CD4-positive, CD25-positive, alpha-beta regulatory T cell (primary cell): ENCODE data around the gene SLC22A2. TPM values are rescaled to one million over a fixed set of nuclear protein-coding genes. Genes with fewer than 3 reads are reported as not detected.

ENCODE experiments used
- ATAC-seq, 2 donors: fragments of 150-1000 bp; cut with Tn5 transposase; one replicate each; pipeline ENCODE4 v1.10.0; 2021; ENCODE audit warnings: low read depth in 2 of 2, moderate number of reproducible peaks in 2 of 2, moderate library complexity in 1 of 2
- DNase-seq, 3 donors: peaks; one replicate each; pipeline versions ENCODE4 v3.0.0 to v3.0.0-alpha.2; 2012 to 2022; ENCODE audit warnings: mixed read lengths in 1 of 3
- H3K27ac ChIP-seq: one replicate; pipeline ENCODE4 v1.7.0; 2013; ENCODE audit warnings: mild to moderate bottlenecking, low read length; ENCODE audit not compliant: insufficient read depth, poor library complexity, severe bottlenecking
- H3K27me3 ChIP-seq: one replicate; pipeline ENCODE4 v1.7.0; 2013; ENCODE audit warnings: low read length; ENCODE audit not compliant: control insufficient read depth, insufficient read depth
- H3K36me3 ChIP-seq: one replicate; pipeline ENCODE4 v1.7.0; 2013; ENCODE audit warnings: mild to moderate bottlenecking, low read length, moderate library complexity; ENCODE audit not compliant: control insufficient read depth, insufficient read depth
- H3K4me1 ChIP-seq: 2 replicates; pipeline ENCODE4 v1.7.0; 2013; ENCODE audit warnings: mild to moderate bottlenecking, low read length; ENCODE audit not compliant: insufficient read depth, control insufficient read depth, poor library complexity, severe bottlenecking
- H3K4me3 ChIP-seq: one replicate; pipeline ENCODE4 v1.7.0; 2013; ENCODE audit warnings: low read depth, mild to moderate bottlenecking, low read length, moderate library complexity
- H3K9me3 ChIP-seq, 2 experiments: 1 replicate in 1 of 2; 2 replicates in 1 of 2; pipeline ENCODE4 v1.7.0; 2013; ENCODE audit warnings: low read length in 2 of 2, mild to moderate bottlenecking in 1 of 2, moderate library complexity in 1 of 2; ENCODE audit not compliant: control insufficient read depth in 2 of 2
- H3K27ac Mint-ChIP-seq, 3 donors: one replicate each; pipeline ENCODE4 v1.8.0; 2020 to 2022; ENCODE audit warnings: mild to moderate bottlenecking in 3 of 3, mixed read lengths in 3 of 3, moderate library complexity in 2 of 3
- H3K27me3 Mint-ChIP-seq: one replicate; pipeline ENCODE4 v1.8.0; 2022; ENCODE audit warnings: mild to moderate bottlenecking, mixed read lengths
- H3K36me3 Mint-ChIP-seq: one replicate; pipeline ENCODE4 v1.8.0; 2020; ENCODE audit warnings: mixed read lengths
- H3K4me1 Mint-ChIP-seq, 4 donors: one replicate each; pipeline ENCODE4 v1.8.0; 2020 to 2022; ENCODE audit warnings: mixed read lengths in 4 of 4, mild to moderate bottlenecking in 1 of 4
- H3K4me3 Mint-ChIP-seq, 4 donors: one replicate each; pipeline ENCODE4 v1.8.0; 2020 to 2022; ENCODE audit warnings: mild to moderate bottlenecking in 4 of 4, mixed read lengths in 4 of 4, moderate library complexity in 3 of 4
- H3K9me3 Mint-ChIP-seq, 7 donors: one replicate each; pipeline ENCODE4 v1.8.0; 2020 to 2022; ENCODE audit warnings: mixed read lengths in 7 of 7, mild to moderate bottlenecking in 3 of 7, moderate library complexity in 2 of 7
- polyA plus RNA-seq, 4 donors: library from polyadenylated mRNA; unstranded; fragments of 300-500 nt; fragmentation: Illumina TruSeq; gene quantifications; one replicate each; pipeline ENCODE4 v1.2.3, GENCODE V29; 2021
- total RNA-seq: library from RNA; stranded (reverse); gene quantifications from one replicate; pipeline ENCODE4 v1.2.3, GENCODE V29; 2022

The SLC22A2 gene
- total and polyA plus RNA-seq, 5 donors from 2014 or later, result not detected

GRCh38 chr6:160278311-160278710 is 19.7 kb upstream of the SLC22A2 start:
- ATAC-seq, result no peak

GRCh38 chr6:160277546-160277945 is 18.9 kb upstream of the SLC22A2 start:
- no peaks in the 10 kb centered on the region for H3K36me3 Mint-ChIP-seq
- H3K27ac ChIP-seq, result no peak overlapping the region
- H3K27me3 Mint-ChIP-seq, result peaks cover 13% of the 10 kb centered on the region
- ATAC-seq, result no peak
- H3K4me3 ChIP-seq, result no peak overlapping the region
- H3K27me3 ChIP-seq, result no peaks in the 10 kb centered on the region
- peaks cover 0 to 4% (median under 1%) of the 10 kb centered on the region in 4 donors for H3K4me1 Mint-ChIP-seq
- H3K9me3 Mint-ChIP-seq, result peaks cover 0 to 2% (median 0%) of the 10 kb centered on the region in 7 donors
- no peak for DNase-seq
- no peaks in the 10 kb centered on the region for H3K4me1 ChIP-seq
- H3K27ac Mint-ChIP-seq, result no peak overlapping the region
- H3K9me3 ChIP-seq, result no peaks in the 10 kb centered on the region
- H3K4me3 Mint-ChIP-seq, result no peak overlapping the region
- H3K36me3 ChIP-seq, result no peaks in the 10 kb centered on the region

More at GRCh38 chr6:160278311-160278710, 19.7 kb upstream of the SLC22A2 start:
- Mint-ChIP-seq H3K36me3 (no peaks in the 10 kb centered on the region), H3K4me1 (peaks cover 0 to 4% (median under 1%) of the 10 kb centered on the region in 4 donors), H3K9me3 (peaks cover 0 to 1% (median 0%) of the 10 kb centered on the region in 7 donors), H3K4me3 (no peak overlapping the region), H3K27me3 (peaks cover 15% of the 10 kb centered on the region), H3K27ac (no peak overlapping the region)
- no peaks in the 10 kb centered on the region for H3K36me3 ChIP-seq
- no peaks in the 10 kb centered on the region for H3K9me3 ChIP-seq
- no peaks in the 10 kb centered on the region for H3K4me1 ChIP-seq
- H3K4me3 ChIP-seq, result no peak overlapping the region
- no peak for DNase-seq
- H3K27me3 ChIP-seq, result peaks cover 2% of the 10 kb centered on the region
- H3K27ac ChIP-seq, result no peak overlapping the region

GRCh38 chr6:160277144-160277543 is 18.5 kb upstream of the SLC22A2 start:
- Mint-ChIP-seq H3K27ac (no peak overlapping the region), H3K4me1 (peaks cover 0 to 4% (median under 1%) of the 10 kb centered on the region in 4 donors), H3K9me3 (peaks cover 0 to 2% (median 0%) of the 10 kb centered on the region in 7 donors), H3K4me3 (no peak overlapping the region), H3K36me3 (no peaks in the 10 kb centered on the region), H3K27me3 (peaks cover 11% of the 10 kb centered on the region)
- Histone ChIP-seq H3K4me3 (no peak overlapping the region), H3K4me1 (no peaks in the 10 kb centered on the region), H3K27me3 (no peaks in the 10 kb centered on the region), H3K9me3 (no peaks in the 10 kb centered on the region), H3K36me3 (no peaks in the 10 kb centered on the region), H3K27ac (no peak overlapping the region)
- ATAC-seq (no peak), DNase-seq (no peak)

- DNase-seq (no peak), ATAC-seq (no peak)
- Mint-ChIP-seq H3K27me3 (peaks cover 15% of the 10 kb centered on the region), H3K4me1 (peaks cover 0 to 4% (median under 1%) of the 10 kb centered on the region in 4 donors), H3K27ac (peak overlapping the region in 1 of 3 donors; percentile 5), H3K4me3 (no peak overlapping the region), H3K36me3 (no peaks in the 10 kb centered on the region), H3K9me3 (peaks cover 0 to 2% (median 0%) of the 10 kb centered on the region in 7 donors)
- Histone ChIP-seq H3K9me3 (no peaks in the 10 kb centered on the region), H3K4me1 (no peaks in the 10 kb centered on the region), H3K36me3 (no peaks in the 10 kb centered on the region), H3K4me3 (no peak overlapping the region), H3K27ac (no peak overlapping the region), H3K27me3 (no peaks in the 10 kb centered on the region)
Measured at GRCh38 chr6:160276126-160276525, 17.5 kb upstream of the SLC22A2 start.

- H3K27me3 ChIP-seq, result no peaks in the 10 kb centered on the region
- Mint-ChIP-seq H3K4me1 (peaks cover 0 to 4% (median under 1%) of the 10 kb centered on the region in 4 donors), H3K9me3 (peaks cover 0 to 2% (median 0%) of the 10 kb centered on the region in 7 donors), H3K27ac (no peak overlapping the region), H3K27me3 (peaks cover 15% of the 10 kb centered on the region), H3K4me3 (no peak overlapping the region), H3K36me3 (no peaks in the 10 kb centered on the region)
- no peak for DNase-seq
- H3K4me1 ChIP-seq, result no peaks in the 10 kb centered on the region
- H3K36me3 ChIP-seq, result no peaks in the 10 kb centered on the region
- no peak for ATAC-seq
- no peaks in the 10 kb centered on the region for H3K9me3 ChIP-seq
- H3K4me3 ChIP-seq, result no peak overlapping the region
- no peak overlapping the region for H3K27ac ChIP-seq
Measured at GRCh38 chr6:160275511-160276003, 16.9 kb upstream of the SLC22A2 start.

DNA sequence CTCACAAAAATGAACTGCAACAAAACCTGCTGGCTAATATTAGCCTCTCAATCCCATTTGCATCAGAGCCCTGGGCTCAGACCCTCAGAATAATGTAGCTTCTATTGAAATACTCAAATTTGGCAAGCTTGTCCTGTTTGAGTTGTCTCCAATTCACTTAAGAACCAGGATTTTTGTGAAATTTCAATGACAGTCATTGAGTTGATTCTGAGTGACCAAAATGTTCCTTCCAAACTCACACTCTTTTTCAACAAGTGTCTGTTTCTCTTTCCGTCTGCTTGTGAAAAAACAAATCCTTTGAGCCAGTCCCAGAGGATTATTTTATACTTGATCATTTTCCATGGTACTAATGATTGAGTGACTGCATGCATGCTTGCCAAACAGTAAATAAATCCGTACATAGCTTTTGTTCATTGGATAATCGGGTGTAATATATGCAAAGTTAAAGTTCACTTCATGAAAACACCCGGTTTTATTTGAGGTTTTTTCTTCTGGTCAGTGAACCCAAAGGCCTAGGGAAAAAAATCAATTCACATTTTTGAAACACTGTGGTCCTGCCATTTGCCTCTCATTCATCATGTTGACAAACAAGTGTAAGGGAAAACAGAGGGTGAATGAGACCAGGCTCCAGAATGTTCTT is 16.4 kb upstream of the SLC22A2 start:
- H3K4me3 Mint-ChIP-seq, result no peak overlapping the region
- H3K27me3 Mint-ChIP-seq, result peaks cover 15% of the 10 kb centered on the region
- ATAC-seq (no peak), DNase-seq (no peak)
- H3K36me3 Mint-ChIP-seq, result no peaks in the 10 kb centered on the region
- H3K4me1 Mint-ChIP-seq, result peaks cover 0 to 4% (median under 1%) of the 10 kb centered on the region in 4 donors
- Histone ChIP-seq H3K36me3 (no peaks in the 10 kb centered on the region), H3K4me3 (no peak overlapping the region), H3K9me3 (no peaks in the 10 kb centered on the region), H3K27ac (no peak overlapping the region), H3K4me1 (no peaks in the 10 kb centered on the region), H3K27me3 (no peaks in the 10 kb centered on the region)
- no peak overlapping the region for H3K27ac Mint-ChIP-seq
- peaks cover 0 to 2% (median 0%) of the 10 kb centered on the region in 7 donors for H3K9me3 Mint-ChIP-seq

GRCh38 chr6:160273750-160274149 is 15.1 kb upstream of the SLC22A2 start:
- no peaks in the 10 kb centered on the region for H3K27me3 ChIP-seq
- H3K4me3 ChIP-seq, result no peak overlapping the region
- no peak overlapping the region for H3K27ac ChIP-seq
- Mint-ChIP-seq H3K36me3 (no peaks in the 10 kb centered on the region), H3K27ac (no peak overlapping the region), H3K27me3 (peaks cover 15% of the 10 kb centered on the region), H3K4me1 (peaks cover 0 to 2% (median 0%) of the 10 kb centered on the region in 4 donors), H3K9me3 (peaks cover 0 to 2% (median 0%) of the 10 kb centered on the region in 7 donors), H3K4me3 (no peak overlapping the region)
- ATAC-seq, result no peak
- H3K9me3 ChIP-seq, result no peaks in the 10 kb centered on the region
- H3K4me1 ChIP-seq, result no peaks in the 10 kb centered on the region
- DNase-seq, result no peak
- no peaks in the 10 kb centered on the region for H3K36me3 ChIP-seq

DNA sequence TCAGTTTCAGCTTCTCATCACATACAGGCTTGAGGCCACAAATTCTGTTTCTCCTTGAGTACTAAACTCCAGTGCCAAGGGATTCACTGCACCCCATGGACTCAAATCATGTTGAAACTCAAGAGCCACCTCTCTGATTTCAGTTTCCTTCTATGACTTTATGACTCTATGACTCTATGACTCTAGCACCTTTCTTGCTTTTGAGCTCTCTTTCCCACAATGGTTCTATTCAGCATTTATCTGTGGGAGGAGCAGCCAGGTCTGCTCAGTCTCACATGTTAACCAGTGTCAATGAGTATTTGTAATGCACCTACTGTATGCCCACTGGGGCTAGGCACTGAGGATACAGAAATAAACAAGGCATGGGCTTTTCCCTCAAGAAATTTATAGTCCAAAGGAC is 14.6 kb upstream of the SLC22A2 start:
- Mint-ChIP-seq H3K27ac (no peak overlapping the region), H3K27me3 (peaks cover 18% of the 10 kb centered on the region), H3K9me3 (peaks cover 0 to 2% (median 0%) of the 10 kb centered on the region in 7 donors), H3K4me3 (no peak overlapping the region), H3K4me1 (no peaks in the 10 kb centered on the region), H3K36me3 (no peaks in the 10 kb centered on the region)
- Histone ChIP-seq H3K4me1 (no peaks in the 10 kb centered on the region), H3K27me3 (no peaks in the 10 kb centered on the region), H3K27ac (no peak overlapping the region), H3K9me3 (no peaks in the 10 kb centered on the region), H3K36me3 (no peaks in the 10 kb centered on the region), H3K4me3 (no peak overlapping the region)
- no peak for ATAC-seq
- DNase-seq, result no peak
